Tibial artery (tissue), 4 donors: ENCODE data around the gene SLC38A10.

Source experiments
- DNase-seq, 2 donors: peaks; one replicate each; pipeline ENCODE4 v3.0.0-alpha.2; 2019
- H3K27ac ChIP-seq, 2 donors: fragments of 200-600 bp; sonication (generic) in 1 of 2; 1 replicate in 1 of 2; 2 replicates in 1 of 2; pipeline ENCODE4 v1.5.1; 2018 to 2019; ENCODE audit warnings: mild to moderate bottlenecking in 1 of 2
- H3K27me3 ChIP-seq, 2 donors: fragments of 200-600 bp; sonication (generic) in 1 of 2; one replicate each; pipeline versions ENCODE4 v1.5.1 to v1.6.0; 2016 to 2019
- H3K36me3 ChIP-seq, 3 donors: fragments of 200-600 bp; sonication (generic) in 2 of 3; one replicate each; pipeline ENCODE4 v1.5.1; 2016 to 2019; ENCODE audit warnings: mild to moderate bottlenecking in 2 of 3
- H3K4me1 ChIP-seq, 4 donors: fragments of 200-600 bp; sonication (generic) in 2 of 4; 1 replicate in 3 of 4; 2 replicates in 1 of 4; pipeline ENCODE4 v1.5.1; 2016 to 2019
- H3K4me3 ChIP-seq, 2 donors: fragments of 200-600 bp; sonication (generic) in 1 of 2; 1 replicate in 1 of 2; 2 replicates in 1 of 2; pipeline ENCODE4 v1.5.1; 2018 to 2019; ENCODE audit warnings: mild to moderate bottlenecking in 2 of 2
- H3K9me3 ChIP-seq, 3 donors: fragments of 200-600 bp; sonication (generic) in 1 of 3; one replicate each; pipeline ENCODE4 v1.5.1; 2016 to 2019
- CTCF ChIP-seq, 2 experiments: fragments of 200-600 bp in 1 of 2; fragments of 450-650 bp in 1 of 2; IDR thresholded peaks; one replicate each; pipeline ENCODE4 v1.5.1; 2017 to 2019; ENCODE audit warnings: antibody characterized with exemption in 2 of 2, mild to moderate bottlenecking in 1 of 2, moderate library complexity in 1 of 2
- intact Hi-C: fragments of 100-400 bp; cut with DNase I; formaldehyde crosslinking; loops from one replicate; pipeline ENCODE4 v1.15.0; 2023; ENCODE audit warnings: low total_unique reads

The SLC38A10 gene

GRCh38 chr17:81251094-81251708, 43.9 kb downstream of the SLC38A10 start:
- no peaks in the 10 kb centered on the region for H3K9me3 ChIP-seq
- H3K36me3 ChIP-seq = peaks cover 21 to 52% (median 43%) of the 10 kb centered on the region in 3 donors
- intact Hi-C loops = loop anchor here (5.0 kb wide), 2 partner anchors 231 to 351 kb away; no protein-coding TSS in a partner anchor
- H3K4me3 ChIP-seq = no peak overlapping the region
- H3K27me3 ChIP-seq = no peaks in the 10 kb centered on the region
- no peak for TF ChIP-seq CTCF (IDR thresholded peaks at IDR 0.05)
- DNase-seq = no peak
- no peak overlapping the region for H3K27ac ChIP-seq
- peaks cover 0 to 16% (median 13%) of the 10 kb centered on the region in 4 donors for H3K4me1 ChIP-seq

DNA sequence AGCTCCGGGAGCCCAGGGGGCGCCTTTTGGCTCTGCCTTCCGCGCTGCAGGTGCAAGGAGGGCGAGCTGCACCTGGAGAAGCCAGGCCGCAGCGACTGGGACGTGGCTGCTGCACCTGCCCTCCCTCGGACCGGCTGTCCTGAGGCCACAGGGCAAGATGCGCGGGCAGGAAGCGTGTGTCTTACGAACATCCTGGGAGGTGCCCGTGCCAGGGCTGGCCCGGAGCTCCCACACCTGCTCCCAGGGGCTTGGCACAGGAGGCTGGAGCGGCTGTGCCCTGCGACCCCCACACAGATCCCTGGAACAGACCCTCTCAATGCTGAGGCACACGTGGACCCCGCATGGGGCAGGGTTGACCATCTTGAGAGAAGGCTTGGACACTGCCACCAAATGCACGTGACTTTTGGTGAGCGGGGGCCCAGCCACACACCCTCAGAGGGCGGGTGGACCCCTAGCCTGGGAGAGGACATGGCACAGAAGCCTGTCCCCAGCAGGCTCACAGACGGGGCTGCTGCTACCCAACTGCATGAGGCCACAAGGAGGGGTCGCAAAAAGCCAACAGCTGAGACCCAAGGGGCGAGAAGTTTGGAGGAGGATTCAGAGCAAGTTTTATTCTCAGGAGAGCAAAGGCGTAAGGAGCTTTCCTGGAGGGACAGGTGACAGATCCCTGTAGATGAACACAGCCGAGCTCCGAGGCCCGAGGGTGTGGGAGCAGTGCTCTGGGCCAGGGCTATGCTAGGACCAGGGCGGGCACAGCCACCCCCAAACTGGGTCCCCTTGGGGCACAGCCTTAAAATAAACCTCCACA, 44.6 kb downstream of the SLC38A10 start:
- intact Hi-C loops = loop anchor here (5.0 kb wide), 2 partner anchors 232 to 352 kb away; no protein-coding TSS in a partner anchor
- peaks cover 0 to 13% (median 10%) of the 10 kb centered on the region in 4 donors for H3K4me1 ChIP-seq
- no peaks in the 10 kb centered on the region for H3K27me3 ChIP-seq
- H3K9me3 ChIP-seq = no peaks in the 10 kb centered on the region
- DNase-seq = no peak
- H3K27ac ChIP-seq = no peak overlapping the region
- H3K4me3 ChIP-seq = no peak overlapping the region
- peaks cover 21 to 55% (median 43%) of the 10 kb centered on the region in 3 donors for H3K36me3 ChIP-seq
- TF ChIP-seq CTCF (IDR thresholded peaks at IDR 0.05) = no peak

DNA sequence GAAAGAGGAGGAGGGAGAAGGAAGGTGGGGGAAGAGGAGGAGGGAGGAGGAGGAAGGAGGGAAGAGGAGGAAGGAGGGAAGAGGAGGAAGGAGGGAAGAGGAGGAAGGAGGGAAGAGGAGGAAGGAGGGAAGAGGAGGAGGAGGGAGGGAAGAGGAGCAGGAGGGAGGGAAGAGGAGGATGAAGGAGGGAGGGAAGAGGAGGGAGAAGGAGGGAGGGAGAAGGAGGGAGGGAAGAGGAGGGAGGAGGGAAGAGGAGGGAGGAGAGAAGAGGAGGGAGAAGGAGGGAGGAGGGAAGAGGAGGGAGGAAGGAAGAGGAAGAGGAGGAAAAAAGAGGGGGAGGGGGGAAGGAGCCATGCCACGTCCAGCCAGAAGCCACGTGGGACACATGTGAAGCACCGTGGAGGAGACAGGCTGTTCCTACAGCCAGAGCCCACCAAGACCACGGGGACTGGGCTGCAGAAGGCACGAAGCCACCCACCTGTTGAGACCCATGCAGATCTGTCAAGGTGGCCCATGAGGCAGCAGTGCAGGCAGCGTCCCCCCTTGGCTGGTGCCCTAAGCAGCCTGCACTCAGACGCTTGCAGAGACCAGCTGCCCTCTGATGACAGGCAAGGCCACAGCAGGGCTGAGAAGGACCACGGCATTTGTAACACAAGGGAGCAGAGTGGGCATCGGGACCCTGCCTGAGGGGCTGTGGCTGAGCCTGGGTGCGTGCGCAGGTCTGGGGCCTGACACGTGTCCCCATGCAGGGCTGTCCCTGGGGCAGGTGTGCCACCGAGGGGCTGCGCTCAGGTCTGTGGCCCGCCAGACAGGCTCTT, 45.7 kb downstream of the SLC38A10 start:
- TF ChIP-seq CTCF (IDR thresholded peaks at IDR 0.05) = no peak
- Histone ChIP-seq H3K27me3 (no peaks in the 10 kb centered on the region), H3K36me3 (peaks cover 21 to 61% (median 43%) of the 10 kb centered on the region in 3 donors), H3K27ac (no peak overlapping the region), H3K4me1 (peaks cover 0 to 2% (median 0%) of the 10 kb centered on the region in 4 donors), H3K4me3 (no peak overlapping the region), H3K9me3 (no peaks in the 10 kb centered on the region)
- intact Hi-C loops = loop anchor here (5.0 kb wide), 2 partner anchors 233 to 353 kb away; no protein-coding TSS in a partner anchor
- no peak for DNase-seq

GRCh38 chr17:81248649-81249048, 46.5 kb downstream of the SLC38A10 start:
- H3K9me3 ChIP-seq = no peaks in the 10 kb centered on the region
- H3K27ac ChIP-seq = no peak overlapping the region
- DNase-seq = no peak
- H3K4me1 ChIP-seq = no peaks in the 10 kb centered on the region
- H3K27me3 ChIP-seq = no peaks in the 10 kb centered on the region
- intact Hi-C loops = no loop called here
- no peak overlapping the region for H3K4me3 ChIP-seq
- TF ChIP-seq CTCF (IDR thresholded peaks at IDR 0.05) = no peak
- H3K36me3 ChIP-seq = peaks cover 21 to 61% (median 43%) of the 10 kb centered on the region in 3 donors

DNA sequence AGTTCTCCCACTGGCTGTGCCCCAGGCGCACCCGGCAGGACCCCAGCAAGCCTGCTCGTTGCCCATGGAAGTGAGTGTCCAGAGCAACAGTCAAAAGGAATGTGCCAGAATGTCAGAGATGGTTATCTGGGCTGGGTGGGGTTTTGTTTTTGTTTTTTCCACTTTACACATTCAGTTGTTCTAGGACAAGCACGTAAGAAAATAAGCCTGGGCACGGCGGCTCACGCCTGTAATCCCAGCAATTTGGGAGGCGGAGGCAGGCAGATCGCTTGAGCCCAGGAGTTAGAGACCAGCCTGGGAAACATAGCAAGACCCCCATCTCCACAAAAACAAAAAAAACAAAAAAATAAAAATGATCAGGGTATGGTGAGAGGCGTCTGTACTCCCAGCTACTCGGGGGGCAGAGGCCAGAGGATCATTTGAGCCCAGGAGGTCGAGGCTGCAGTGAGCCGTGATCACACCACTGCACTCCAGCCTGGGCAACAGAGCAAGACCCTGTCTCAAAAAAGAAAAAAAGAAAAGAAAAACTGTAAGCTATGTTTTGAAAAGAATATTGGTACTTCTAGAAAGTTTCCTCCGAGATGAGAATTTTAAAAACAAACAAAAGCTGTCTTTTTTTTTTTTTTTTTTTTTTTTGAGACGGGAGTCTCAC, 47.6 kb downstream of the SLC38A10 start:
- no peak for DNase-seq
- intact Hi-C loops = no loop called here
- TF ChIP-seq CTCF (IDR thresholded peaks at IDR 0.05) = no peak
- H3K27ac ChIP-seq = no peak overlapping the region
- H3K27me3 ChIP-seq = no peaks in the 10 kb centered on the region
- H3K36me3 ChIP-seq = peaks cover 21 to 56% (median 38%) of the 10 kb centered on the region in 3 donors
- H3K4me3 ChIP-seq = no peak overlapping the region
- no peaks in the 10 kb centered on the region for H3K4me1 ChIP-seq
- H3K9me3 ChIP-seq = no peaks in the 10 kb centered on the region
